GM12874 (cell line): Measurements from ENCODE around the gene HIBCH.

Experiments
- CTCF ChIP-seq: IDR thresholded peaks from 2 replicates; pipeline ENCODE4 v1.5.1; 2011; ENCODE audit warnings: low read depth, mild to moderate bottlenecking, control low read depth, low read length, moderate library complexity; ENCODE audit not compliant: insufficient read depth

Gene HIBCH

GRCh38 chr2:190199109-190199508 is 120.5 kb downstream of the HIBCH start:
- TF ChIP-seq CTCF, result no peak

GRCh38 chr2:190197143-190197720 is 122.4 kb downstream of the HIBCH start:
- TF ChIP-seq CTCF, result no peak

GRCh38 chr2:190190507-190191162 is 129.0 kb downstream of the HIBCH start:
- TF ChIP-seq CTCF, result no peak

- no peak for TF ChIP-seq CTCF
Observed at GRCh38 chr2:190188289-190188688, 131.3 kb downstream of the HIBCH start.

GRCh38 chr2:190186238-190186637 is 133.4 kb downstream of the HIBCH start:
- no peak for TF ChIP-seq CTCF

GRCh38 chr2:190185380-190185779 is 134.2 kb downstream of the HIBCH start:
- no peak for TF ChIP-seq CTCF

- no peak for TF ChIP-seq CTCF
Observed at GRCh38 chr2:190184460-190184859, 135.2 kb downstream of the HIBCH start.
